ENCODE results near the gene SIX2. TPM values are rescaled to one million over a fixed set of nuclear protein-coding genes. Genes with fewer than 3 reads are reported as not detected.

SIX2 gene
- total and polyA plus RNA-seq, 2 donors (not counting 1 experiment from before 2014, with no cell fraction given): not detected

DNA sequence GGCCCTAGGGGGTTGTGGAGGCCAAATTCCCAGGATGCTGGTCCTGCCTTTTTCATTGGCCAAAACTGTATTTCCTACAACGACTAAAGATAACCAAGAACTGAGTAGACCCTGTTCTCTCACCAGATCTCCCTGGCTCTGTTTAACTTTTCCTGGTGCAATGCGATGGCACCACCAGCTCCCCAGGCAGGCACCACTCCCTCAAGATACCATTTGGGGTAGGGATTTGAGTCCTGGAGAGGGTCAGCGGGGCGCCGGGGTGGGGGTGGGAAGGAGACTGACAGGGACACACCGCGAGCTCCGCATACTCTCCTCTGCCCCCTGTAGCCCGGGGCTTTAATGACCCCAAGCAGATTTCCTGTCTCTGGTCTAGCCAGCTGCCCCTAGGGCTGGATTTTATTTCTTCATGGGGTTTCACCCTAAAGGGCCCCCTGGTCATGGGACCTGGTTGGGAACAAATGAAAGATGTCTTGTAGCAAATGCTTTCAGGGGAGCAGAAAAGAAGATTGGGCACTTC lies 7.3 kb downstream of the SIX2 start:
- H3K27me3 ChIP-seq (replicated peaks in 1 of 4; ENCODE audit: control extremely low read depth in 1 of 4, control insufficient read depth in 3 of 4, insufficient read depth in 4 of 4, low read length in 3 of 4): peaks cover 0 to 86% (median 61%) of the 10 kb centered on the region in 4 experiments
- H3K4me3 Mint-ChIP-seq: peak overlapping the region; percentile 55
- 0% methylated on average over 3 of the region's 9 CpGs for WGBS (ENCODE audit: insufficient coverage)

More for the DNA sequence above, 7.3 kb downstream of the SIX2 start:
- H4K20me1 ChIP-seq (ENCODE audit: control insufficient read depth, insufficient read depth, low read length, poor library complexity, severe bottlenecking): no peaks in the 10 kb centered on the region
- no peaks in the 10 kb centered on the region for H3K79me2 ChIP-seq (ENCODE audit: control insufficient read depth, insufficient read depth, low read length)
- DNase-seq (no peak), ATAC-seq (ENCODE audit: low read depth) (no peak)
- intact Hi-C loops (cut with micrococcal nuclease): no loop called here
- no peaks in the 10 kb centered on the region for H3K36me3 ChIP-seq (replicated peaks in 1 of 2; ENCODE audit: control extremely low read depth in 1 of 2, control insufficient read depth in 1 of 2, extremely low read depth in 1 of 2, insufficient read depth in 2 of 2, low read length in 1 of 2)
- Mint-ChIP-seq H3K4me1 (peaks cover 35% of the 10 kb centered on the region), H3K27me3 (peaks cover 57% of the 10 kb centered on the region), H3K27ac (no peak overlapping the region), H3K9me3 (ENCODE audit: insufficient read depth) (no peaks in the 10 kb centered on the region)
- H3K4me1 ChIP-seq (ENCODE audit: control insufficient read depth in 2 of 2, insufficient read depth in 2 of 2, low read length in 2 of 2): peaks cover 48 to 54% of the 10 kb centered on the region in 2 donors
- no peak overlapping the region for H3K4me3 ChIP-seq (ENCODE audit: control extremely low read depth in 1 of 5, extremely low read depth in 1 of 5, insufficient read depth in 1 of 5, low read depth in 2 of 5, low read length in 4 of 5)
- CTCF ChIA-PET: no interaction called here
- no peak overlapping the region for H3K27ac ChIP-seq (ENCODE audit: low read length in 2 of 2)
- H3K9ac ChIP-seq (ENCODE audit: low read length): peak overlapping the region; percentile 32
- TF ChIP-seq EZH2 (IDR thresholded peaks at IDR 0.05; ENCODE audit: borderline replicate concordance, insufficient read depth, low read depth, low read length, poor library complexity, severe bottlenecking): no peak
- TF ChIP-seq, protein P1, sequence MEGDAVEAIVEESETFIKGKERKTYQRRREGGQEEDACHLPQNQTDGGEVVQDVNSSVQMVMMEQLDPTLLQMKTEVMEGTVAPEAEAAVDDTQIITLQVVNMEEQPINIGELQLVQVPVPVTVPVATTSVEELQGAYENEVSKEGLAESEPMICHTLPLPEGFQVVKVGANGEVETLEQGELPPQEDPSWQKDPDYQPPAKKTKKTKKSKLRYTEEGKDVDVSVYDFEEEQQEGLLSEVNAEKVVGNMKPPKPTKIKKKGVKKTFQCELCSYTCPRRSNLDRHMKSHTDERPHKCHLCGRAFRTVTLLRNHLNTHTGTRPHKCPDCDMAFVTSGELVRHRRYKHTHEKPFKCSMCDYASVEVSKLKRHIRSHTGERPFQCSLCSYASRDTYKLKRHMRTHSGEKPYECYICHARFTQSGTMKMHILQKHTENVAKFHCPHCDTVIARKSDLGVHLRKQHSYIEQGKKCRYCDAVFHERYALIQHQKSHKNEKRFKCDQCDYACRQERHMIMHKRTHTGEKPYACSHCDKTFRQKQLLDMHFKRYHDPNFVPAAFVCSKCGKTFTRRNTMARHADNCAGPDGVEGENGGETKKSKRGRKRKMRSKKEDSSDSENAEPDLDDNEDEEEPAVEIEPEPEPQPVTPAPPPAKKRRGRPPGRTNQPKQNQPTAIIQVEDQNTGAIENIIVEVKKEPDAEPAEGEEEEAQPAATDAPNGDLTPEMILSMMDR (IDR thresholded peaks at IDR 0.05): no peak
- H3K4me2 ChIP-seq (replicated peaks; ENCODE audit: low read depth, low read length, poor library complexity, severe bottlenecking): peak overlapping the region; percentile 67
- H2AFZ ChIP-seq (ENCODE audit: insufficient read depth, low read depth, low read length, poor library complexity, severe bottlenecking): peak overlapping the region; percentile 54
- POLR2A ChIA-PET: no interaction called here
- H3K9me3 ChIP-seq (ENCODE audit: control extremely low read depth in 1 of 3, control insufficient read depth in 2 of 3, insufficient read depth in 1 of 3, low read length in 2 of 3): peaks cover 0 to 31% (median 0%) of the 10 kb centered on the region in 3 donors
